ENCODE results near the gene MTRR.

Gene MTRR

GRCh38 chr5:7868773-7869473, at the start of gene MTRR, which contains the start of gene FASTKD3:
TSS of gene MTRR (plus strand) at chr5:7869148. CDS start at chr5:7870795, 1,647 bp downstream.
TSS of gene FASTKD3 (minus strand) at chr5:7869031. CDS start at chr5:7868083, 948 bp downstream.
- peak; percentile 61 to 97 (median 90) for DNase-seq

GRCh38 chr5:7822449-7822848, 46.5 kb upstream of the MTRR start:
- no peak for DNase-seq

- DNase-seq: no peak
Observed at GRCh38 chr5:7823594-7823993, 45.4 kb upstream of the MTRR start.

GRCh38 chr5:7824995-7825394, 44.0 kb upstream of the MTRR start:
- DNase-seq: no peak

- no peak for DNase-seq
Observed at GRCh38 chr5:7825630-7826029, 43.3 kb upstream of the MTRR start.

- DNase-seq: peak in 1 of 56 donors; percentile 4
Observed at GRCh38 chr5:7827610-7828009, 41.3 kb upstream of the MTRR start.

GRCh38 chr5:7828269-7828668, 40.7 kb upstream of the MTRR start:
- no peak for DNase-seq

GRCh38 chr5:7834982-7835381, 34.0 kb upstream of the MTRR start:
- DNase-seq: no peak

- no peak for DNase-seq
Observed at GRCh38 chr5:7837403-7837802, 31.5 kb upstream of the MTRR start.

- DNase-seq: no peak
Observed at GRCh38 chr5:7842531-7842930, 26.4 kb upstream of the MTRR start.

GRCh38 chr5:7844901-7845300, 24.0 kb upstream of the MTRR start:
- no peak for DNase-seq

- no peak for DNase-seq
Observed at GRCh38 chr5:7845557-7845956, 23.4 kb upstream of the MTRR start.

- no peak for DNase-seq
Observed at GRCh38 chr5:7846327-7846726, 22.6 kb upstream of the MTRR start.

- DNase-seq: no peak
Observed at GRCh38 chr5:7848296-7848695, 20.7 kb upstream of the MTRR start.

- peak in 16 of 56 donors; percentile 7 to 77 (median 24) for DNase-seq
Observed at GRCh38 chr5:7849681-7850394, 19.1 kb upstream of the MTRR start.

GRCh38 chr5:7850395-7851239, 18.3 kb upstream of the MTRR start, which contains the start of gene CFAP90:
TSS of gene CFAP90 (minus strand) at chr5:7851133. CDS start at chr5:7851021, 112 bp downstream.
- peak in 25 of 56 donors; percentile 9 to 77 (median 33) for DNase-seq

- DNase-seq: no peak
Observed at GRCh38 chr5:7851240-7851592, 17.7 kb upstream of the MTRR start.

GRCh38 chr5:7851617-7852289, 17.2 kb upstream of the MTRR start:
- no peak for DNase-seq

GRCh38 chr5:7852542-7852941, 16.4 kb upstream of the MTRR start:
- DNase-seq: no peak

GRCh38 chr5:7852988-7853387, 16.0 kb upstream of the MTRR start:
- DNase-seq: no peak

- DNase-seq: no peak
Observed at GRCh38 chr5:7855611-7856010, 13.3 kb upstream of the MTRR start.
